WTC11 (cell line): ENCODE measurements around the gene KIF5A. TPM values are rescaled to one million over a fixed set of nuclear protein-coding genes. Genes with fewer than 3 reads are reported as not detected.

ENCODE experiments used
- ATAC-seq: fragments of 200-7000 bp; cut with Tn5 transposase; 2 replicates; pipeline ENCODE4 v1.10.0; 2021; ENCODE audit warnings: mild to moderate bottlenecking, moderate library complexity
- CTCF ChIA-PET: fragments of 300-600 bp; sonication (Branson Sonifier 250); formaldehyde crosslinking; loops from one replicate; lab custom pipeline; 2021; ENCODE audit warnings: antibody characterized with exemption; lab: Charles Lee
- POLR2A ChIA-PET: fragments of 350-600 bp; sonication (Branson Sonifier 250); formaldehyde crosslinking; loops from one replicate; lab custom pipeline; 2021; ENCODE audit warnings: antibody characterized with exemption; lab: Charles Lee
- DNase-seq: peaks from one replicate; pipeline ENCODE4 v3.0.0; 2021; ENCODE audit warnings: low spot score
- H3K27ac Mint-ChIP-seq: 2 replicates; pipeline ENCODE4 v1.8.0; 2021; ENCODE audit warnings: mixed read lengths
- H3K27me3 Mint-ChIP-seq: 2 replicates; pipeline ENCODE4 v1.8.0; 2021; ENCODE audit warnings: low read depth, mild to moderate bottlenecking, moderate library complexity, mixed read lengths
- H3K36me3 Mint-ChIP-seq: 2 replicates; pipeline ENCODE4 v1.8.0; 2021; ENCODE audit warnings: mixed read lengths
- H3K4me1 Mint-ChIP-seq: 2 replicates; pipeline ENCODE4 v1.8.0; 2022; ENCODE audit warnings: mixed read lengths
- H3K4me3 Mint-ChIP-seq: 2 replicates; pipeline ENCODE4 v1.8.0; 2021; ENCODE audit warnings: mild to moderate bottlenecking, moderate library complexity, mixed read lengths
- H3K9me3 Mint-ChIP-seq: 2 replicates; pipeline ENCODE4 v1.8.0; 2021; ENCODE audit warnings: mixed read lengths
- FOXP1 ChIP-seq: sonication (generic); formaldehyde crosslinking; IDR thresholded peaks from 2 replicates; pipeline ENCODE4 v1.8.0; 2022; ENCODE audit warnings: missing genetic modification reagents, mild to moderate bottlenecking, moderate library complexity, borderline replicate concordance
- IRF2 ChIP-seq: sonication (generic); formaldehyde crosslinking; IDR thresholded peaks from 2 replicates; pipeline ENCODE4 v1.8.0; 2022; ENCODE audit warnings: low read depth, missing genetic modification reagents, borderline replicate concordance
- SMAD4 ChIP-seq: sonication (generic); formaldehyde crosslinking; IDR thresholded peaks from 2 replicates; pipeline ENCODE4 v1.8.0; 2022; ENCODE audit warnings: mild to moderate bottlenecking, missing genetic modification reagents
- ZNF232 ChIP-seq: sonication (generic); formaldehyde crosslinking; IDR thresholded peaks from 2 replicates; pipeline ENCODE4 v1.8.0; 2022; ENCODE audit warnings: mild to moderate bottlenecking, missing genetic modification reagents
- ZNF396 ChIP-seq: fragments of 250-450 bp; sonication (Bioruptor Pico); IDR thresholded peaks from 2 replicates; pipeline ENCODE4 v1.8.0; 2021; ENCODE audit warnings: mild to moderate bottlenecking, moderate library complexity, borderline replicate concordance
- total RNA-seq: library from RNA; stranded (reverse); gene quantifications from 3 replicates; pipeline ENCODE4 v1.2.3, GENCODE V29; 2021
- TF ChIP-seq, protein P1 (sequence below): sonication (generic); formaldehyde crosslinking; IDR thresholded peaks from 2 replicates; pipeline ENCODE4 v1.8.1; 2022; ENCODE audit warnings: missing genetic modification reagents, borderline replicate concordance
- TF ChIP-seq, protein P2 (sequence below): sonication (generic); formaldehyde crosslinking; IDR thresholded peaks from 2 replicates; pipeline ENCODE4 v1.8.1; 2022; ENCODE audit warnings: low read depth, missing genetic modification reagents, borderline replicate concordance
- TF ChIP-seq, protein P3 (sequence below): sonication (generic); formaldehyde crosslinking; conservative IDR thresholded peaks from 2 replicates; pipeline ENCODE4 v1.8.1; 2023; ENCODE audit warnings: mild to moderate bottlenecking, low read depth, missing genetic modification reagents, moderate library complexity
- TF ChIP-seq, protein P4 (sequence below): sonication (generic); formaldehyde crosslinking; IDR thresholded peaks from 2 replicates; pipeline ENCODE4 v1.8.0; 2023; ENCODE audit warnings: missing genetic modification reagents, mild to moderate bottlenecking, borderline replicate concordance
- TF ChIP-seq, protein P5 (sequence below): sonication (generic); formaldehyde crosslinking; IDR thresholded peaks from 2 replicates; pipeline ENCODE4 v1.8.1; 2023; ENCODE audit warnings: mild to moderate bottlenecking, missing genetic modification reagents, borderline replicate concordance
- TF ChIP-seq, protein P6 (sequence below): fragments of 200-600 bp; IDR thresholded peaks from 2 replicates; pipeline ENCODE4 v1.8.0; 2022; ENCODE audit warnings: antibody characterized with exemption

KIF5A gene
- total RNA-seq, 1 experiment from 2014 or later, result 16.1 TPM

DNA sequence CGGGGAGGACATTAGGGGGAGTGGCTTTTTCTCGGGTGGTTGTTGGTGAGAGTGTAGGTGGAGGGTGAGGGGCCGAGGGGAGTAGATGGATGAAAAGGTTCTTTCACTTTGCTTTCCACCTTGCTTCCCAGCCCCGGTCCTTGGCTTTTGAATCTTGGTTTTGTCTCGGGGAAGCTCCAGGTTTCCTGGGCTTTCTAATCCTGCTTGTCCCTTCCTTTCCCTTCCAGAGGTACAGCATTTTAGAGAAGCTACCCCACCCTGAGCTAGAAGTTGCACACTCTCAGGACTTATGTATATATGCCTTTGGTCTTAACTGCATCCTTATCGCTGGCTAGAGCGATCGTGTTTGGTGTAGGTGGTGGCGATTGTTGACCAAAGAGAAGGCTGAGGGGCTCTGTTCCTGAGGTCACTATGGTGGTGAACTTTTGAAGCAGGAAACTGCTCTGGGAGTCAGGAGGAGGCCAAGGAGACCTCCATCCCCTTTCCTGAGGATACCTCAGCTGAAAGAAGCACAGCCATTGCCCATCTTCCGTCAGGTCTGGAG is 42.0 kb downstream of the KIF5A start:
- peaks cover 3% of the 10 kb centered on the region; the same call in 1 of the 2 replicates for H3K27me3 Mint-ChIP-seq
- no peaks in the 10 kb centered on the region for H3K9me3 Mint-ChIP-seq
- DNase-seq (no peak), ATAC-seq (0 out of 2 replicates have a peak, but pooled peaks have one; percentile 3)
- peak overlapping the region; percentile 89 for H3K4me3 Mint-ChIP-seq
- peaks cover 8% of the 10 kb centered on the region for H3K36me3 Mint-ChIP-seq
- peak overlapping the region; percentile 69 for H3K27ac Mint-ChIP-seq
- CTCF ChIA-PET, result interaction anchor here (0.6 to 4.7 kb wide), 11 partner anchors 9 to 191 kb away, joined by 3 to 22 read pairs (median 7); partner anchors contain the start of genes B4GALNT1, DTX3 and TSFM
- H3K4me1 Mint-ChIP-seq, result peaks cover 14% of the 10 kb centered on the region
- no peak for TF ChIP-seq SMAD4 (CRISPR knock-in tag)
- TF ChIP-seq, protein P1, sequence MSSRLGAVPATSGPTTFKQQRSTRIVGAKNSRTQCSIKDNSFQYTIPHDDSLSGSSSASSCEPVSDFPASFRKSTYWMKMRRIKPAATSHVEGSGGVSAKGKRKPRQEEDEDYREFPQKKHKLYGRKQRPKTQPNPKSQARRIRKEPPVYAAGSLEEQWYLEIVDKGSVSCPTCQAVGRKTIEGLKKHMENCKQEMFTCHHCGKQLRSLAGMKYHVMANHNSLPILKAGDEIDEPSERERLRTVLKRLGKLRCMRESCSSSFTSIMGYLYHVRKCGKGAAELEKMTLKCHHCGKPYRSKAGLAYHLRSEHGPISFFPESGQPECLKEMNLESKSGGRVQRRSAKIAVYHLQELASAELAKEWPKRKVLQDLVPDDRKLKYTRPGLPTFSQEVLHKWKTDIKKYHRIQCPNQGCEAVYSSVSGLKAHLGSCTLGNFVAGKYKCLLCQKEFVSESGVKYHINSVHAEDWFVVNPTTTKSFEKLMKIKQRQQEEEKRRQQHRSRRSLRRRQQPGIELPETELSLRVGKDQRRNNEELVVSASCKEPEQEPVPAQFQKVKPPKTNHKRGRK (CRISPR knock-in tag), result no peak
- TF ChIP-seq FOXP1 (CRISPR knock-in tag), result no peak
- TF ChIP-seq ZNF396, result no peak
- no peak for TF ChIP-seq IRF2 (CRISPR knock-in tag)
- no peak for TF ChIP-seq ZNF232 (CRISPR knock-in tag)
- TF ChIP-seq, protein P2, sequence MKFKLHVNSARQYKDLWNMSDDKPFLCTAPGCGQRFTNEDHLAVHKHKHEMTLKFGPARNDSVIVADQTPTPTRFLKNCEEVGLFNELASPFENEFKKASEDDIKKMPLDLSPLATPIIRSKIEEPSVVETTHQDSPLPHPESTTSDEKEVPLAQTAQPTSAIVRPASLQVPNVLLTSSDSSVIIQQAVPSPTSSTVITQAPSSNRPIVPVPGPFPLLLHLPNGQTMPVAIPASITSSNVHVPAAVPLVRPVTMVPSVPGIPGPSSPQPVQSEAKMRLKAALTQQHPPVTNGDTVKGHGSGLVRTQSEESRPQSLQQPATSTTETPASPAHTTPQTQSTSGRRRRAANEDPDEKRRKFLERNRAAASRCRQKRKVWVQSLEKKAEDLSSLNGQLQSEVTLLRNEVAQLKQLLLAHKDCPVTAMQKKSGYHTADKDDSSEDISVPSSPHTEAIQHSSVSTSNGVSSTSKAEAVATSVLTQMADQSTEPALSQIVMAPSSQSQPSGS, result no peak
- POLR2A ChIA-PET, result interaction anchor here (0.6 to 1.3 kb wide), 2 partner anchors 17 to 29 kb away, joined by 3 read pairs; no protein-coding TSS in a partner anchor

DNA sequence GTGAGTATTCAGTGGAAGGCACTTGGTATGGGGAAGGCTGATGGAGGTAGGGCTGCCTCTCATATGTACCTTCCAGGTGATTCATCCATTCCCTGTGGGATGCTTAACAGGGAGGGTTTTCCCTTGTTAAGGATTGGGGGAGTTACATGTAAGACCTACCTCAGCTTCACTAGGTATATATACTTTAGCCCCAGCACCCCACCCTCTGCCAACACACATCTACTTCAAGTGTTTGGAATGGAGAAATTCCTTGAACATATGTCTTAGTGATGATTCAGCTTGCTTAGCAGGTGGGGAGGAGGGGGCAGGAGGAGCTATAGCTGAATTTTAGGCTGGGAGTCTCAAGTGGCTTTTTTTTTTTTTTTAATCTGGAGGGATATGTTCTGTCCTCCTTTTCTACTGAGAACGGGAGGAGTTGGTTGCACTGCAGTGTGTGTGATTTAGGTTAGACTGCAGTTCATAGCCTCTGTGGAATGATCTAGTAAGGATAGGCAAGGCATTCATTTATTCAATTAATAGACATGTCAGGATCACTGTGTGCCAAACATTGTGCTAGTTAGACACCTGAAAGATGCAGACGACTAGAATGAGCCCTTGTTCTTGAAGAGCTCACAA is 42.8 kb downstream of the KIF5A start:
- TF ChIP-seq SMAD4 (CRISPR knock-in tag), result no peak
- TF ChIP-seq, protein P3, sequence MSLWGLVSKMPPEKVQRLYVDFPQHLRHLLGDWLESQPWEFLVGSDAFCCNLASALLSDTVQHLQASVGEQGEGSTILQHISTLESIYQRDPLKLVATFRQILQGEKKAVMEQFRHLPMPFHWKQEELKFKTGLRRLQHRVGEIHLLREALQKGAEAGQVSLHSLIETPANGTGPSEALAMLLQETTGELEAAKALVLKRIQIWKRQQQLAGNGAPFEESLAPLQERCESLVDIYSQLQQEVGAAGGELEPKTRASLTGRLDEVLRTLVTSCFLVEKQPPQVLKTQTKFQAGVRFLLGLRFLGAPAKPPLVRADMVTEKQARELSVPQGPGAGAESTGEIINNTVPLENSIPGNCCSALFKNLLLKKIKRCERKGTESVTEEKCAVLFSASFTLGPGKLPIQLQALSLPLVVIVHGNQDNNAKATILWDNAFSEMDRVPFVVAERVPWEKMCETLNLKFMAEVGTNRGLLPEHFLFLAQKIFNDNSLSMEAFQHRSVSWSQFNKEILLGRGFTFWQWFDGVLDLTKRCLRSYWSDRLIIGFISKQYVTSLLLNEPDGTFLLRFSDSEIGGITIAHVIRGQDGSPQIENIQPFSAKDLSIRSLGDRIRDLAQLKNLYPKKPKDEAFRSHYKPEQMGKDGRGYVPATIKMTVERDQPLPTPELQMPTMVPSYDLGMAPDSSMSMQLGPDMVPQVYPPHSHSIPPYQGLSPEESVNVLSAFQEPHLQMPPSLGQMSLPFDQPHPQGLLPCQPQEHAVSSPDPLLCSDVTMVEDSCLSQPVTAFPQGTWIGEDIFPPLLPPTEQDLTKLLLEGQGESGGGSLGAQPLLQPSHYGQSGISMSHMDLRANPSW (CRISPR knock-in tag), result no peak
- TF ChIP-seq, protein P2, result no peak
- no peak for TF ChIP-seq IRF2 (CRISPR knock-in tag)
- TF ChIP-seq, protein P4, sequence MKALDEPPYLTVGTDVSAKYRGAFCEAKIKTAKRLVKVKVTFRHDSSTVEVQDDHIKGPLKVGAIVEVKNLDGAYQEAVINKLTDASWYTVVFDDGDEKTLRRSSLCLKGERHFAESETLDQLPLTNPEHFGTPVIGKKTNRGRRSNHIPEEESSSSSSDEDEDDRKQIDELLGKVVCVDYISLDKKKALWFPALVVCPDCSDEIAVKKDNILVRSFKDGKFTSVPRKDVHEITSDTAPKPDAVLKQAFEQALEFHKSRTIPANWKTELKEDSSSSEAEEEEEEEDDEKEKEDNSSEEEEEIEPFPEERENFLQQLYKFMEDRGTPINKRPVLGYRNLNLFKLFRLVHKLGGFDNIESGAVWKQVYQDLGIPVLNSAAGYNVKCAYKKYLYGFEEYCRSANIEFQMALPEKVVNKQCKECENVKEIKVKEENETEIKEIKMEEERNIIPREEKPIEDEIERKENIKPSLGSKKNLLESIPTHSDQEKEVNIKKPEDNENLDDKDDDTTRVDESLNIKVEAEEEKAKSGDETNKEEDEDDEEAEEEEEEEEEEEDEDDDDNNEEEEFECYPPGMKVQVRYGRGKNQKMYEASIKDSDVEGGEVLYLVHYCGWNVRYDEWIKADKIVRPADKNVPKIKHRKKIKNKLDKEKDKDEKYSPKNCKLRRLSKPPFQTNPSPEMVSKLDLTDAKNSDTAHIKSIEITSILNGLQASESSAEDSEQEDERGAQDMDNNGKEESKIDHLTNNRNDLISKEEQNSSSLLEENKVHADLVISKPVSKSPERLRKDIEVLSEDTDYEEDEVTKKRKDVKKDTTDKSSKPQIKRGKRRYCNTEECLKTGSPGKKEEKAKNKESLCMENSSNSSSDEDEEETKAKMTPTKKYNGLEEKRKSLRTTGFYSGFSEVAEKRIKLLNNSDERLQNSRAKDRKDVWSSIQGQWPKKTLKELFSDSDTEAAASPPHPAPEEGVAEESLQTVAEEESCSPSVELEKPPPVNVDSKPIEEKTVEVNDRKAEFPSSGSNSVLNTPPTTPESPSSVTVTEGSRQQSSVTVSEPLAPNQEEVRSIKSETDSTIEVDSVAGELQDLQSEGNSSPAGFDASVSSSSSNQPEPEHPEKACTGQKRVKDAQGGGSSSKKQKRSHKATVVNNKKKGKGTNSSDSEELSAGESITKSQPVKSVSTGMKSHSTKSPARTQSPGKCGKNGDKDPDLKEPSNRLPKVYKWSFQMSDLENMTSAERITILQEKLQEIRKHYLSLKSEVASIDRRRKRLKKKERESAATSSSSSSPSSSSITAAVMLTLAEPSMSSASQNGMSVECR (CRISPR knock-in tag), result no peak
- TF ChIP-seq, protein P5, sequence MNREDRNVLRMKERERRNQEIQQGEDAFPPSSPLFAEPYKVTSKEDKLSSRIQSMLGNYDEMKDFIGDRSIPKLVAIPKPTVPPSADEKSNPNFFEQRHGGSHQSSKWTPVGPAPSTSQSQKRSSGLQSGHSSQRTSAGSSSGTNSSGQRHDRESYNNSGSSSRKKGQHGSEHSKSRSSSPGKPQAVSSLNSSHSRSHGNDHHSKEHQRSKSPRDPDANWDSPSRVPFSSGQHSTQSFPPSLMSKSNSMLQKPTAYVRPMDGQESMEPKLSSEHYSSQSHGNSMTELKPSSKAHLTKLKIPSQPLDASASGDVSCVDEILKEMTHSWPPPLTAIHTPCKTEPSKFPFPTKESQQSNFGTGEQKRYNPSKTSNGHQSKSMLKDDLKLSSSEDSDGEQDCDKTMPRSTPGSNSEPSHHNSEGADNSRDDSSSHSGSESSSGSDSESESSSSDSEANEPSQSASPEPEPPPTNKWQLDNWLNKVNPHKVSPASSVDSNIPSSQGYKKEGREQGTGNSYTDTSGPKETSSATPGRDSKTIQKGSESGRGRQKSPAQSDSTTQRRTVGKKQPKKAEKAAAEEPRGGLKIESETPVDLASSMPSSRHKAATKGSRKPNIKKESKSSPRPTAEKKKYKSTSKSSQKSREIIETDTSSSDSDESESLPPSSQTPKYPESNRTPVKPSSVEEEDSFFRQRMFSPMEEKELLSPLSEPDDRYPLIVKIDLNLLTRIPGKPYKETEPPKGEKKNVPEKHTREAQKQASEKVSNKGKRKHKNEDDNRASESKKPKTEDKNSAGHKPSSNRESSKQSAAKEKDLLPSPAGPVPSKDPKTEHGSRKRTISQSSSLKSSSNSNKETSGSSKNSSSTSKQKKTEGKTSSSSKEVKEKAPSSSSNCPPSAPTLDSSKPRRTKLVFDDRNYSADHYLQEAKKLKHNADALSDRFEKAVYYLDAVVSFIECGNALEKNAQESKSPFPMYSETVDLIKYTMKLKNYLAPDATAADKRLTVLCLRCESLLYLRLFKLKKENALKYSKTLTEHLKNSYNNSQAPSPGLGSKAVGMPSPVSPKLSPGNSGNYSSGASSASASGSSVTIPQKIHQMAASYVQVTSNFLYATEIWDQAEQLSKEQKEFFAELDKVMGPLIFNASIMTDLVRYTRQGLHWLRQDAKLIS (CRISPR knock-in tag), result no peak
- TF ChIP-seq, protein P6, sequence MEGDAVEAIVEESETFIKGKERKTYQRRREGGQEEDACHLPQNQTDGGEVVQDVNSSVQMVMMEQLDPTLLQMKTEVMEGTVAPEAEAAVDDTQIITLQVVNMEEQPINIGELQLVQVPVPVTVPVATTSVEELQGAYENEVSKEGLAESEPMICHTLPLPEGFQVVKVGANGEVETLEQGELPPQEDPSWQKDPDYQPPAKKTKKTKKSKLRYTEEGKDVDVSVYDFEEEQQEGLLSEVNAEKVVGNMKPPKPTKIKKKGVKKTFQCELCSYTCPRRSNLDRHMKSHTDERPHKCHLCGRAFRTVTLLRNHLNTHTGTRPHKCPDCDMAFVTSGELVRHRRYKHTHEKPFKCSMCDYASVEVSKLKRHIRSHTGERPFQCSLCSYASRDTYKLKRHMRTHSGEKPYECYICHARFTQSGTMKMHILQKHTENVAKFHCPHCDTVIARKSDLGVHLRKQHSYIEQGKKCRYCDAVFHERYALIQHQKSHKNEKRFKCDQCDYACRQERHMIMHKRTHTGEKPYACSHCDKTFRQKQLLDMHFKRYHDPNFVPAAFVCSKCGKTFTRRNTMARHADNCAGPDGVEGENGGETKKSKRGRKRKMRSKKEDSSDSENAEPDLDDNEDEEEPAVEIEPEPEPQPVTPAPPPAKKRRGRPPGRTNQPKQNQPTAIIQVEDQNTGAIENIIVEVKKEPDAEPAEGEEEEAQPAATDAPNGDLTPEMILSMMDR, result no peak
- no peak for DNase-seq
- POLR2A ChIA-PET, result no interaction called here
- H3K27ac Mint-ChIP-seq, result no peak overlapping the region
- H3K27me3 Mint-ChIP-seq, result peaks cover 3% of the 10 kb centered on the region; the same call in 1 of the 2 replicates
- peak overlapping the region; percentile 89 for H3K4me3 Mint-ChIP-seq
- no peaks in the 10 kb centered on the region for H3K9me3 Mint-ChIP-seq
- no peak for ATAC-seq
- peaks cover 14% of the 10 kb centered on the region for H3K4me1 Mint-ChIP-seq
- peaks cover 9% of the 10 kb centered on the region for H3K36me3 Mint-ChIP-seq
- CTCF ChIA-PET, result interaction anchor here (1.0 to 4.7 kb wide), 6 partner anchors 9 to 143 kb away, joined by 4 to 22 read pairs (median 10); no protein-coding TSS in a partner anchor
